Neutrophil (primary cell): ENCODE data around the gene SREBF2.

ENCODE experiments used
- H3K27ac ChIP-seq: fragments of 200-600 bp; sonication (generic); 2 replicates; pipeline ENCODE4 v1.5.1; 2016; ENCODE audit warnings: mild to moderate bottlenecking, moderate library complexity
- H3K27me3 ChIP-seq: fragments of 200-600 bp; sonication (generic); 2 replicates; pipeline ENCODE4 v1.6.0; 2016; ENCODE audit warnings: mild to moderate bottlenecking
- H3K36me3 ChIP-seq: fragments of 200-600 bp; sonication (generic); 2 replicates; pipeline ENCODE4 v1.5.1; 2017
- H3K4me1 ChIP-seq, 2 experiments: fragments of 200-600 bp in 1 of 2; sonication (generic) in 1 of 2; 1 replicate in 1 of 2; 2 replicates in 1 of 2; pipeline versions ENCODE4 v1.5.1 to v1.6.1; 2013 to 2016; ENCODE audit warnings: low read depth in 1 of 2, low read length in 1 of 2, mild to moderate bottlenecking in 1 of 2, moderate library complexity in 1 of 2; ENCODE audit not compliant: control insufficient read depth in 1 of 2, insufficient read depth in 1 of 2
- H3K4me3 ChIP-seq, 2 experiments: fragments of 200-600 bp in 1 of 2; sonication (generic) in 1 of 2; 1 replicate in 1 of 2; 2 replicates in 1 of 2; pipeline ENCODE4 v1.5.1; 2013 to 2016; ENCODE audit warnings: low read depth in 1 of 2, low read length in 1 of 2, mild to moderate bottlenecking in 1 of 2, moderate library complexity in 1 of 2
- H3K9me3 ChIP-seq: fragments of 200-600 bp; sonication (generic); 2 replicates; pipeline ENCODE4 v1.5.1; 2016
- TF ChIP-seq, protein P1 (sequence below): fragments of 200-600 bp; sonication (generic); IDR thresholded peaks from 2 replicates; pipeline ENCODE4 v1.5.1; 2016; ENCODE audit warnings: antibody characterized with exemption

Gene SREBF2

DNA sequence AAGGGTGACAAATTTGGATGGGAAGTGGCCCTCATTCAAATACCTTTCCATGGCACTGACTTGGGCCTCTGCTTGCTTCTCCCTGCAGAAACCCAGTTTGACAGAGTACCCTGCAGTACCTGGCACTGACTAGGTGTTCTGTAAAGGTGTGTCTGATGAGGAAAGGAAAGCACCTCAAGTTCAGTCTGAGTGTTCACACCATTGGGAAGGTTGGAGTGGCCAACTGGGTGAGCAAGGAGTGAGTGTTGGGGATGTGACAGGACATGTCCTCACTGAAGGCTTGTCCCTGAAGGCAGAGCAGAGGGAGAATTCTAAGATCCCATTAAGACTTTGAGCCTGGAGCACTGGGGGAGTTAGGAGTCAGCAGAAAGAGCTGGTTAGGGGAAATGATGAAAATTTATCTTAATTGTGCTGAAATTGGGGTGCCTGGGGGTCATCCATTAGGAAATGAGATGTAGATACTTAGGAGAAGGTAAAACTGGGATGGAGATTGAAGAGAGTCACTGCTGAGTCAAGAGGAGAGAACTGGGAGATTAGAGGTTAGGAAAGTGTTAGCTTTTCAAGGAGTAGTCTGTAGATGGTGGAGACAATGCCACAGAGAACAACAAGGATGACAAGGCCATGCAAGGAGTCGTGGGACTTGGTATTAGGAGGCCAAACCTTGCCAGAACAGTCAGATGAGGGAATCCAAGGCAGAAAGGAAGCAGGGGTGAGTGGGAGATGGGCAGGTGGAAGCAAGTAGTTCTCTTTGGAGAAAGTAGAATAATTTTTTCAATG, 6.1 kb downstream of the SREBF2 start:
- Histone ChIP-seq H3K4me1 (peaks cover 16 to 34% of the 10 kb centered on the region in 2 experiments), H3K36me3 (peaks cover 9% of the 10 kb centered on the region)
- TF ChIP-seq, protein P1, sequence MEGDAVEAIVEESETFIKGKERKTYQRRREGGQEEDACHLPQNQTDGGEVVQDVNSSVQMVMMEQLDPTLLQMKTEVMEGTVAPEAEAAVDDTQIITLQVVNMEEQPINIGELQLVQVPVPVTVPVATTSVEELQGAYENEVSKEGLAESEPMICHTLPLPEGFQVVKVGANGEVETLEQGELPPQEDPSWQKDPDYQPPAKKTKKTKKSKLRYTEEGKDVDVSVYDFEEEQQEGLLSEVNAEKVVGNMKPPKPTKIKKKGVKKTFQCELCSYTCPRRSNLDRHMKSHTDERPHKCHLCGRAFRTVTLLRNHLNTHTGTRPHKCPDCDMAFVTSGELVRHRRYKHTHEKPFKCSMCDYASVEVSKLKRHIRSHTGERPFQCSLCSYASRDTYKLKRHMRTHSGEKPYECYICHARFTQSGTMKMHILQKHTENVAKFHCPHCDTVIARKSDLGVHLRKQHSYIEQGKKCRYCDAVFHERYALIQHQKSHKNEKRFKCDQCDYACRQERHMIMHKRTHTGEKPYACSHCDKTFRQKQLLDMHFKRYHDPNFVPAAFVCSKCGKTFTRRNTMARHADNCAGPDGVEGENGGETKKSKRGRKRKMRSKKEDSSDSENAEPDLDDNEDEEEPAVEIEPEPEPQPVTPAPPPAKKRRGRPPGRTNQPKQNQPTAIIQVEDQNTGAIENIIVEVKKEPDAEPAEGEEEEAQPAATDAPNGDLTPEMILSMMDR = no peak

DNA sequence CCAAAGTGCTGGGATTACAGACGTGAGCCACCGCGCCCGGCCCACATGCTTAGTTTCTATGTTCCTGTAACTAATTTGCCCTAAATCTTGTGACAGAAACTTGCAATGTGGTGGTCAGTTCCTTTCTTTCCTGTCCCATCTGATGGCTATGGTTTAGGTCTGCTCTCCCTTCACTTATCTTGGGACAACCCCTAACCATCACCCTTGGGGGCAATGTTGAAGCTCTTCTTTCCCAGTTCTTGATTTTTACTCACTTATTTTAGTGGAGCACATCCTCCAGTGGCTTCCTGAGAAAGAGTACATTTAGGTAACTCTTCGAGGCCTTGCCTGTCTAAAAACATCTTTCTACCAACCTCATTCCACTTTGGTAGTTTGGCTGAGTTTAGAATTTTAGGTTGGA, 7.3 kb downstream of the SREBF2 start:
- Histone ChIP-seq H3K36me3 (peaks cover 9% of the 10 kb centered on the region), H3K4me3 (no peak overlapping the region), H3K27ac (no peak overlapping the region), H3K9me3 (no peaks in the 10 kb centered on the region), H3K27me3 (no peaks in the 10 kb centered on the region), H3K4me1 (peaks cover 25 to 39% of the 10 kb centered on the region in 2 experiments)
- TF ChIP-seq, protein P1 = no peak

More for the DNA sequence above, 6.1 kb downstream of the SREBF2 start:
- no peaks in the 10 kb centered on the region for H3K27me3 ChIP-seq
- H3K9me3 ChIP-seq = no peaks in the 10 kb centered on the region
- no peak overlapping the region for H3K4me3 ChIP-seq
- H3K27ac ChIP-seq = no peak overlapping the region

DNA sequence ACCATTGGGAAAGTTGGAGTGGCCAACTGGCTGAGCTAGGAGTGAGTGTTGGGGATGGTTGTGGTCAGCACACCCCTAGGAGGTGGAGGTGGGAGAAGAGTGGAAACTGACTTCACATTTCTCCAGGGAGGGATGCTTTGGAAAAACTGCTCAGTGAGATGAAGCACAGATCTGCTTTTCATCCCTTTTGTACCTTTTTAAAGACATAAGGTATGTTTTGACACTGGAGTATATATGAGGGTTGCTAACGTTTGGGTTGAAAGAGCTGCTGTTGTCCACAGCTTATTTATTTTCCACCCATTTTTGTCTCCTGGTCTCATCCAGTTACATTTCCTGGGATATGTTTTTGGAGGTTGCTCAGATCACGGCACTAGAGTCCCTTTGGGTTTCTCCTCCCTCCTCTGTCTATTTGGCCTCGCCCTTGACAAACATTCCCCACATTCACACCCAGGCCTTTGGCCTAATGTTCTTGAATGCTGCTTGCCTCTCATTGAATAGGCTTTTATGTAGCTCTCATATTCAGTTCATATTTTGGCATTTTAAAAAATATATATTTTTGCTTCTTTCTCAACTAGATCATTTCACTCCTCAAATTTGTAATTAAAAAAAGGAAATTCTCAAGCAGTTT, 8.3 kb downstream of the SREBF2 start:
- peaks cover 9% of the 10 kb centered on the region for H3K36me3 ChIP-seq
- TF ChIP-seq, protein P1 = no peak
- no peaks in the 10 kb centered on the region for H3K9me3 ChIP-seq
- H3K27me3 ChIP-seq = no peaks in the 10 kb centered on the region
- peaks cover 28 to 41% of the 10 kb centered on the region in 2 experiments for H3K4me1 ChIP-seq
- H3K27ac ChIP-seq = no peak overlapping the region
- no peak overlapping the region for H3K4me3 ChIP-seq

DNA sequence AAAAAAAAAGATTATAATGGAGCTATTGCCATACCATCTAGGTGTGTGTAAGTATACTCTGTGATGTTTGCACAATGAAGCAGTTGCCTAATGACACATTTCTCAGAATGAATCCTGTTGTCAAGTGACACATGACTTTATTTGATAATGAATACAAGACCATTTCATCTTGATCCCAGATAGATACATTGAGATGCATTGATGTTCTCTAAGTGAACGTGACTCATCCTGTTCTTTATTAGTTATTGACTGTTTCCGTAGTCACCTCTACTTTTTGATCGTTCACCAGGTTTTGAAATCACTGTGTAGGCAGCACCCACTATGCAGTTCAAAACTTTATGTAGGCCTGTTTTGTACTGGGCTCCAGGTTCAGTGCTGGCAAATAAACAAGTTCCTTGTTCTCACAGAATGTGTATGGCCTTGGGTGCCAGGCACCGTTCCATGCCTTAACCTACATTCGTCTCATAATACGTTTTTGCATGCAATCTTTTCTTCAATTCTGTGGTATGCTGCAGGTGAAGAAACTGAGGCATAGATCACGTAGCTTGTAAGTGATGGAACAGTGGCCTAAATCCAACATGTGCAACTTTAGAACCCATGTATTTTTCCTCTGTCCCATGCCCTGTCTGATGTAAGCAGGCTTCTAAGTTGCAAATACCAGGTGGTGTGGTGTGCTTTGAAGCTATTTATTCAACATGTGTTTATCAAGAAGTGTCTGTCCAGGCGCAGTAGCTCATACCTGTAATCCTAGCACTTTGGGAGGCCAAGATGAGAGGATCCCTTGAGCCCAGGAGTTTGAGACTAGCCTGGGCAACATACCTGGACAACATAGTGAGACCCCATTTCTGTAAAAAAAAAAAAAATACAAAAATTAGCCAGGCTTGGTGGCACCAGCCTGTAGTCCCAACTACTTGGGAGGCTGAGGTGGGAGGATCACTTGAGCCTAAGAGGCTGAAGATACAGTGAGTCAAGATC, 10.4 kb downstream of the SREBF2 start:
- Histone ChIP-seq H3K4me3 (no peak overlapping the region), H3K27ac (peak overlapping the region; percentile 67), H3K4me1 (peaks cover 44 to 60% of the 10 kb centered on the region in 2 experiments), H3K9me3 (no peaks in the 10 kb centered on the region), H3K27me3 (no peaks in the 10 kb centered on the region), H3K36me3 (no peaks in the 10 kb centered on the region)
- TF ChIP-seq, protein P1 = no peak

DNA sequence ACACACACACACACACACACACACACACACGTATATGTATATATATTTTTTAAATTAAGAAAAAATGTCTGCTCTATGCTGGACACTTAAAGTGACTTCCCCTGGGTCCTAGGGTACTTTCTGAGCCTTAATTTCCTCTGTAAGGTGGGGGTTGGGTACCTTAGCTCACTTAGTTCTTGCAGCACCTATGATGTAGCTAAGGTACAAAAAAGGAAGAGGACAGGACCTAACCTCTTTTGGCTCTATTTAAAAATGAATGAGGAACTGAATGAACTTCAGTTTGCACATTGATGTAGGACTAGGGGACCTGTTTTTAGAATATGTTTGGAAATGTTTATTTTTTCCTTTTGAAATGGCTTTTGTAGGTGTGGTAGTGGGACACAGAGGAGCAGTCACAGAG, 11.1 kb downstream of the SREBF2 start:
- no peak overlapping the region for H3K4me3 ChIP-seq
- TF ChIP-seq, protein P1 = no peak
- H3K36me3 ChIP-seq = no peaks in the 10 kb centered on the region
- H3K27me3 ChIP-seq = no peaks in the 10 kb centered on the region
- H3K9me3 ChIP-seq = no peaks in the 10 kb centered on the region
- H3K4me1 ChIP-seq = peaks cover 52 to 68% of the 10 kb centered on the region in 2 experiments
- H3K27ac ChIP-seq = peak overlapping the region; percentile 67
